Stomach (tissue), 9 donors: Measurements from ENCODE around the gene ARPP21. TPM values are rescaled to one million over a fixed set of nuclear protein-coding genes. Genes with fewer than 3 reads are reported as not detected.
"Not testable (repeated sequence)": the region's sequence is repeated elsewhere in the genome, so short reads cannot be mapped to it uniquely, and the experiment has no call there.

Experiments
- DNase-seq, 2 donors: peaks; one replicate each; pipeline versions ENCODE4 v3.0.0 to v3.0.0-alpha.2; 2013 to 2019
- H3K27ac ChIP-seq, 5 donors: fragments of 200-600 bp in 4 of 5; sonication (generic) in 4 of 5; one replicate each; pipeline ENCODE4 v1.5.1; 2013 to 2019; ENCODE audit warnings: mild to moderate bottlenecking in 1 of 5, moderate library complexity in 1 of 5
- H3K27me3 ChIP-seq, 3 donors: fragments of 200-600 bp; sonication (generic); one replicate each; pipeline ENCODE4 v1.5.1; 2017 to 2019; ENCODE audit warnings: mixed run types in 1 of 3
- H3K36me3 ChIP-seq, 4 donors: fragments of 200-600 bp; sonication (generic); 1 replicate in 3 of 4; 2 replicates in 1 of 4; pipeline ENCODE4 v1.5.1; 2016 to 2019
- H3K4me1 ChIP-seq, 4 donors: fragments of 200-600 bp; sonication (generic); one replicate each; pipeline ENCODE4 v1.5.1; 2016 to 2019
- H3K4me3 ChIP-seq, 4 donors: fragments of 200-600 bp; sonication (generic) in 3 of 4; one replicate each; pipeline ENCODE4 v1.5.1; 2016 to 2019; ENCODE audit warnings: mild to moderate bottlenecking in 1 of 4
- H3K9me3 ChIP-seq, 4 donors: fragments of 200-600 bp; sonication (generic); one replicate each; pipeline ENCODE4 v1.5.1; 2016 to 2019
- EP300 ChIP-seq: sonication (generic); formaldehyde crosslinking; IDR thresholded peaks from one replicate; pipeline ENCODE4 v1.6.1; 2017; ENCODE audit warnings: antibody characterized with exemption
- POLR2A ChIP-seq, 4 donors: fragments of 450-650 bp; IDR thresholded peaks; one replicate each; pipeline ENCODE4 v1.6.1; 2016; ENCODE audit warnings: antibody characterized with exemption in 4 of 4, control low read depth in 2 of 4, mild to moderate bottlenecking in 1 of 4, moderate library complexity in 1 of 4
- POLR2AphosphoS5 ChIP-seq, 3 donors: sonication (generic); formaldehyde crosslinking; IDR thresholded peaks; one replicate each; pipeline ENCODE4 v1.6.1; 2016; ENCODE audit warnings: antibody characterized with exemption in 3 of 3
- WGBS, 5 donors: extraction: QIAGEN DNeasy Blood & Tissue Kit in 3 of 5; methylation state at CpG; one replicate each; pipeline versions ENCODE4 v1.1.5 to v1.1.7; 2013 to 2018; 5-methylcytosine and 5-hydroxymethylcytosine counted together
- intact Hi-C: fragments of 100-400 bp; cut with DNase I; formaldehyde crosslinking; loops from one replicate; pipeline ENCODE4 v1.15.1; 2023; ENCODE audit warnings: low total_unique reads
- polyA plus RNA-seq, 3 donors: library from polyadenylated mRNA; stranded (reverse); fragments of 200-250 nt; gene quantifications; one replicate each; pipeline ENCODE4 v1.2.3, GENCODE V29; 2013
- total RNA-seq, 5 donors: library from RNA; depleted of rRNA; stranded (reverse); fragments of >200 nt; gene quantifications; one replicate each; pipeline versions ENCODE4 v1.1.0 to v1.2.3, GENCODE V29; 2014 to 2016
- TF ChIP-seq, protein P1 (sequence below), 7 experiments: fragments of 450-650 bp in 4 of 7; fragments of 200-600 bp in 3 of 7; sonication (generic) in 3 of 7; IDR thresholded peaks; one replicate each; pipeline ENCODE4 v1.5.1; 2016 to 2019; ENCODE audit warnings: antibody characterized with exemption in 7 of 7, control low read depth in 2 of 7, mild to moderate bottlenecking in 1 of 7
- donor health status: healthy with polysubstance abuse.
- donor health status: Bipolar disorder and iron deficiency.
- donor health status: healthy.

The ARPP21 gene
- total and polyA plus RNA-seq, 8 donors: 0.13 to 5.0 TPM; not detected in 6

DNA sequence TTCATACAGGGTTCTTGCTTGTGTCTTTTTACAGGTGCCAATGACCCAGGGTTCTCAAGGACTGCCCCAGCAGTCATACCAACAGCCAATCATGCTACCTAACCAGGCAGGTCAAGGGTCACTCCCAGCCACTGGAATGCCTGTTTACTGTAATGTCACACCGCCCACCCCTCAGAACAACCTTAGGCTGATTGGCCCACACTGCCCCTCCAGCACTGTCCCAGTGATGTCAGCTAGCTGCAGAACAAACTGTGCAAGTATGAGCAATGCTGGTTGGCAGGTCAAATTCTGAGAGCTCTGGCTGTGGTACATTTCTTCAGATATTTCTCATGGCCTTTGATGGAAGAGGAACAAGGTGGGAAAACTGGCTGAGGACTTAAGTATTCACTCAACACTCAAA, 154.3 kb downstream of the ARPP21 start:
- 86 to 100% (median 93%) methylated on average over 1 of the region's 1 CpG for WGBS, 5 donors
- Histone ChIP-seq H3K27me3 (no peaks in the 10 kb centered on the region), H3K4me1 (no peaks in the 10 kb centered on the region), H3K9me3 (no peaks in the 10 kb centered on the region), H3K27ac (no peak overlapping the region), H3K4me3 (no peak overlapping the region), H3K36me3 (no peaks in the 10 kb centered on the region)
- intact Hi-C loops: no loop called here
- no peak for DNase-seq
- TF ChIP-seq POLR2AphosphoS5 (IDR thresholded peaks at IDR 0.05): no peak
- no peak for TF ChIP-seq POLR2A (IDR thresholded peaks at IDR 0.05)

DNA sequence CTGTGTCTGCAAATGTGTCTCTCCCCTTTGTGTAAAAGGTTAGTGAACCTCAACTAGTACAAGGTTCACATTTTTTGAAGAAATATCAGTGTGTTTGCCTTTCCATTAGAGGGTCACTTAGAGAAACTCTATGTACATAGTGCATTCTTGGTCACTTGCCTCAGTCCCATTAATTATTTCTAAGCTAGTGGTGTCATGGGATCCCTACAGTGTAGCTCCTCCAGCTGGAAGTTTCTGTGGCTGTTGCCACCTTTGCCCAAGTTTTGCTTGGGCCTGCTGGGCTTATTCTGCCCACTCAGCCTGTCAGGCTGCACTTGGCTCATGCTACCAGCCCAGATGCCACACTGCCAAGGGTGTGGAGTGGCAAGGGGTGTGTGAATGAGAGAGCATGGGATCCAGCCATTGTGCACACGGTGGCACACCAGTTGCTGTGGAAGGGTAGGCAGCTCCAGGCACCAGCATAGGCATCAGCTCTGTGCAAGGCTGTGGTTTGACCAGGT, 161.7 kb downstream of the ARPP21 start:
- H3K4me1 ChIP-seq: no peaks in the 10 kb centered on the region
- TF ChIP-seq POLR2A (IDR thresholded peaks at IDR 0.05): no peak
- TF ChIP-seq, protein P1, sequence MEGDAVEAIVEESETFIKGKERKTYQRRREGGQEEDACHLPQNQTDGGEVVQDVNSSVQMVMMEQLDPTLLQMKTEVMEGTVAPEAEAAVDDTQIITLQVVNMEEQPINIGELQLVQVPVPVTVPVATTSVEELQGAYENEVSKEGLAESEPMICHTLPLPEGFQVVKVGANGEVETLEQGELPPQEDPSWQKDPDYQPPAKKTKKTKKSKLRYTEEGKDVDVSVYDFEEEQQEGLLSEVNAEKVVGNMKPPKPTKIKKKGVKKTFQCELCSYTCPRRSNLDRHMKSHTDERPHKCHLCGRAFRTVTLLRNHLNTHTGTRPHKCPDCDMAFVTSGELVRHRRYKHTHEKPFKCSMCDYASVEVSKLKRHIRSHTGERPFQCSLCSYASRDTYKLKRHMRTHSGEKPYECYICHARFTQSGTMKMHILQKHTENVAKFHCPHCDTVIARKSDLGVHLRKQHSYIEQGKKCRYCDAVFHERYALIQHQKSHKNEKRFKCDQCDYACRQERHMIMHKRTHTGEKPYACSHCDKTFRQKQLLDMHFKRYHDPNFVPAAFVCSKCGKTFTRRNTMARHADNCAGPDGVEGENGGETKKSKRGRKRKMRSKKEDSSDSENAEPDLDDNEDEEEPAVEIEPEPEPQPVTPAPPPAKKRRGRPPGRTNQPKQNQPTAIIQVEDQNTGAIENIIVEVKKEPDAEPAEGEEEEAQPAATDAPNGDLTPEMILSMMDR (IDR thresholded peaks at IDR 0.05): no peak
- no peak for TF ChIP-seq POLR2AphosphoS5 (IDR thresholded peaks at IDR 0.05)
- no peak for TF ChIP-seq EP300
- no peaks in the 10 kb centered on the region for H3K27me3 ChIP-seq
- intact Hi-C loops: no loop called here
- H3K4me3 ChIP-seq: no peak overlapping the region
- 41 to 84% (median 56%) methylated on average over 1 of the region's 1 CpG for WGBS, 5 donors
- no peaks in the 10 kb centered on the region for H3K36me3 ChIP-seq
- H3K9me3 ChIP-seq: no peaks in the 10 kb centered on the region
- peak in 1 of 2 donors; percentile 23 for DNase-seq
- no peak overlapping the region for H3K27ac ChIP-seq

DNA sequence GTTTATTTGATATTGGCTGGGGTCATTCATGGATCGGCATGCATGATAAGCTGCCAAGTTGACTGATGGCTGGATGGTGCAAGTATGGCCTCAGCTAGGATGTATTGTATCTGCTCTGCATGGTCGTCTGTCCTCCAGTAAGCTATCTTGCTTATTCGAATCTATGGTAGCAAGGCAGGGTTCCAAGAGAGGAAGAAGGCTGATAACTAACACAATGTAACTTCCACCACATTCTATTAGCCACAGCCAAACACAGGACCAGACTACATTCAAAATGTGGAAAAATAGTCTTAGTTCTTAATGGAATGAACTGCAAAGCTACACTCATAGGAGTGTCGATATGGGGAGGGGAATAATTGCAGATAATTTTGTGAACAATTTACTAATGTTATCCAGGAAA, 175.2 kb downstream of the ARPP21 start:
- intact Hi-C loops: no loop called here
- no peaks in the 10 kb centered on the region for H3K36me3 ChIP-seq
- H3K4me1 ChIP-seq: no peaks in the 10 kb centered on the region
- H3K4me3 ChIP-seq: no peak overlapping the region
- H3K27me3 ChIP-seq: no peaks in the 10 kb centered on the region
- H3K9me3 ChIP-seq: no peaks in the 10 kb centered on the region
- H3K27ac ChIP-seq: no peak overlapping the region
- no peak for DNase-seq
- 47 to 70% (median 50%) methylated on average over 4 of the region's 4 CpGs for WGBS, 5 donors
- TF ChIP-seq, protein P1 (IDR thresholded peaks at IDR 0.05): no peak
- TF ChIP-seq POLR2A (IDR thresholded peaks at IDR 0.05): no peak
- no peak for TF ChIP-seq POLR2AphosphoS5 (IDR thresholded peaks at IDR 0.05)
- no peak for TF ChIP-seq EP300

DNA sequence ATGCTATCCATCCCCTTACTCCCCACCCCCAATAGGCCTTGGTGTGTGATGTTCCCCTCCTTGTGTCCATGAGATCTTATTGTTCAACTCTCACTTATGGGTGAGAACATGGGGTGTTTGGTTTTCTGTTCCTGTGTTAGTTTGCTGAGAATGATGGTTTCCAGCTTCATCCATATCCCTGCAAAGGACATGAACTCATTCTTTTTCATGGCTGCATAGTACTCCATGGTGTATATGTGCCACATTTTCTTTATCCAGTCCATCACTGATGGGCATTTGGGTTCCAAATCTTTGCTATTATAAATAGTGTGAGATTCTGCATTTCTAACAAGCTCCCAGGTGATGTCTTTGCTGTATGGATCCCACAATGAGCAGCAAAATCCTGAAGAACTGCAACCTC, 176.5 kb downstream of the ARPP21 start:
- intact Hi-C loops, H3K27me3 ChIP-seq, H3K36me3 ChIP-seq, H3K9me3 ChIP-seq, DNase-seq, H3K4me1 ChIP-seq, H3K4me3 ChIP-seq, H3K27ac ChIP-seq: not testable (repeated sequence)

DNA sequence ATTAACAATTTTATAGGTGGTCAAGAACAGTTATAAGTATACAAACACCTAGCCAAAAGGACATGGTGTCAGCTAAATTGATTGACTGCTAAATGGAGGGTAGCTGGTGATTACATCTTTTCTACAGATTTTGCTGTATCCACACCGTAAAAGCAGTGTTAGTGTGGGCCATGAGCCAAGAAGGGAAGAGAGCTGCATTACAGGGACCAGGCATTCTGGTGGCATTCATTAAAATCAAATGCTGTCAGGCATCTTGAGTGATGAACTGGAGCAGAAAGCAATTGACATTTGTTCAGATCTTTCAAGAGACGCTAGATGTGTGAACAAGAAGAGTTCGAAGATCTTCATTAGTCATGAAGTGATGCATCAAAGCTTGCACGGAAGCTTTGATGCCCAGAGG, 177.9 kb downstream of the ARPP21 start:
- DNase-seq: no peak
- H3K9me3 ChIP-seq: no peaks in the 10 kb centered on the region
- intact Hi-C loops: no loop called here
- no peak for TF ChIP-seq EP300
- TF ChIP-seq POLR2A (IDR thresholded peaks at IDR 0.05): no peak
- TF ChIP-seq POLR2AphosphoS5 (IDR thresholded peaks at IDR 0.05): no peak
- TF ChIP-seq, protein P1 (IDR thresholded peaks at IDR 0.05): no peak
- no peak overlapping the region for H3K27ac ChIP-seq
- no peaks in the 10 kb centered on the region for H3K36me3 ChIP-seq
- H3K4me3 ChIP-seq: no peak overlapping the region
- H3K27me3 ChIP-seq: no peaks in the 10 kb centered on the region
- 41 to 56% (median 51%) methylated on average over 4 of the region's 4 CpGs for WGBS, 5 donors
- no peaks in the 10 kb centered on the region for H3K4me1 ChIP-seq
